ENCODE measurements around the gene KLF15.

Gene KLF15

DNA sequence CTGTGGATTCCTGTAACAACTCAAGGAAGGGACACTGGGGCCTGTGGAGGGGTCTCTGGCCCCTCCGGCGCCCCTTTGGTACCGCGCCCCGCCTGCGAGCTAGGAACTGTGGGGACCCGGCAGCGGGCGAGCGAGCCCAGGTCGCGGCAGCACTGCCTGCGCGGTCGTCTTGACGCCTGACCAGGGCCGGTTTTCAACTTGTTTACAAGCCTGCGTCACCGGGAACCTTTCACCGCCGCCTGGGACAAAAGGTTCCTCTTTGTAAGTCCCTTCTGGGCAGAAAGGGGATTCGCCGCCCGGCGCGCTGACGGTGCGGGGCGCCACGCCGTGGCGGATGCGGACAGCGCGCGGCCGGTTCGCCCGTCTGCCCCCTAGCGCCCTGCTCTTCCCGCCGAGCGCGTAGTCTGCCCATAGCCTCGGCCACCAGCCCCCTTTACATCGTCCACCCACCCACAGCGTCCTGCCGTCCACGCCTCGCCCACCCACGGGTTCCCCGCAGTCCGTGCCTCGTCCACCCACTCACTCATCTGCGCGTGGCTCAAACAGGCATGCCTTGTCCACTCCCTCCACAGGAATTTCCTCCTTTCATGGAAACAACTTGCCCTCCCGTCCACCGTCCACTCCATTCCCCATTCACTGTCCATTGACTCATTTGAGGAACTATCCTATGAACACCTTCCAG, 32.0 kb upstream of the KLF15 start:
- DNase-seq = peak; percentile 79 to 84

DNA sequence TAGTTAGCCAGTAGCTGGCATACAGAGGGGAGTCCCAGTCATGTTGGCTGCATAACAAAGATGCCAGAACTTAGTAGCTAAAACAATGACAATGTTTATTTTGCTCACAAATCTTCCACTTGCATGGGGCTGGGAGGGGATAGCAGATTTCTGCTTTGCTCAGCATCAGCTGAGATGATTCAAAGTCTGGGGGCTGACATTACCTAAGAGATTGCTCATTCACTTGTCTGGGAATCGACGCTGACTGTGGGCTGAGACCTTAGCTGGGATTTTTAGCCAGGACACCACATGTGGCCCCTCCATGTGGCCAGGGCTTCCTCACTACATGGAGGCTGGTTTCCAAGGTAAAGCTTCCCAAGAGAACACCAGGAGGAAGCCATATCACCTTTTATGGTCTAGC, 24.8 kb upstream of the KLF15 start:
- no peak for DNase-seq

DNA sequence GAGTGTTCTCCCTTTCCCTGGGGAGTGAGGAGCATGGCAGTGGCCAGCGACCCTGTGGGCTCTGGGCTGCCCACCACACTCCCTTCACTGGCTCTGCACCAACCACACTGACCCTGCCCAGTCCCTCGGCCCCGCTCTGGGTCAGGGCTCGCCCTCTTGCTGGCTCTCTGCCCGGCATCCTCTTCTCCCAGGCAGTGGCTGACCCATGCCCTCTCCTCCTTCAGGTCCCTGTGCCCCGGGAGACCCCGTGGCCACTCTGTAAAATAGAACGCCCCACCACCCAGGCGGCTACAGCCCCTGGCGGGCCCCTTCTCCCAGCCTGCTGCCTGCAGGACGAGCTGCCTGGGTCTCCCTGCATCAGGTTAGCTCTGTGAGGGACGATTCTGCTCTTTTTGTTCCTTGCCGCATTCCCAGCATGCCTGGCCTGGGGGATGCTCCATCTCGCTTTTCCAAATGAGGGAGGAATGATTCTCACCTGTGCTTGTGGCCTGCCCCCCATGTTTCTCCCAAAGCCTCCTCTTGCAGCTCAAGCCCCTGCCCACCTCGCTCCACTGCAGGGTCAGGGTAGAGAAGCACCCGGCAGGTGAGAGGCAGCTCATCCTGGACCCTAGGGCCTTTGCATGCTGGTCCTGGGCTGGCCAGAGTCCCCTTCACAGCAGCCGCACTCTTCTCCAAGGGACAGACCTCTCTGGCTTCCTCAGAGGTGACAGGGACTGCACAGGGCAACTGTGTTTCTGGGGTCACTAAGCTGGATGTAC, 23.0 kb upstream of the KLF15 start:
- no peak for DNase-seq

DNA sequence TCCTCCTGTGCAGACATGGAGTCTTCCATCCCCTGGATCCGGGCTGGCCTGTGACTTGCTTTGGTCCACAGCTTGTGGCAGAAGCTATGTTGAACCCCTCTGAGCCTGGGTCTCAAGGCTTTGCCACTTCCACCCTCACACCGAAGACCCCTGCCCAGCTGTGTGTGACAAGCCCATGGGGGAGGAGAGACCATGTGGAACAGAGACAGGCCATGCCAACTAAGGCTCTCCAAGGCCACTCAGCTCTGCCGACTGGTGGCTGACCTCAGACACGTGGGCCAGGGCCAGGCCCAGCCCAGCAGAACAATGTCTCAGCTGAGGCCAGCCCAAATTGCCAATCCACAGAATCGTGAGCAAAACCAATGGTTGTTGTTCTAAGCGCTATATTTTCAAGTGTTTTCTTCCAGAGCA, 21.1 kb upstream of the KLF15 start:
- no peak for DNase-seq

DNA sequence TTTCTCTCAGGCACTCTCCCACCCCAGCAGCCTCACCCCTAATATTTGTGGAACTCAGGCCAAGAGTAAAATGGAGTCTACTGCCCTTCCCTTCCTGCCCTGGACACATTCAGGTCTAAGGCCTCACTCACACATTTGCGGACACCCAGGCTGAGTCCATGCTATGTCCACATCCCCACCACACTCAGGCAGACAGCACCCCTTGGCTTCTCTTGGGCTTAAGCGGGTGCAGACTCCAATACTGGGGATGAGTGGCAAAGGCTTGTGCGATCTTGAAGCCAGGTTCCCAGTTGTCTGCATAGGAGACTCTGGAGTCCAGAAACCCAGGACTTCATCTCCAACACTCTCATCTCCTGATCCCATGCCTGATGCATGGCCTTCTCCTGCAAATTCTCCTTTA, 20.0 kb upstream of the KLF15 start:
- no peak for DNase-seq

DNA sequence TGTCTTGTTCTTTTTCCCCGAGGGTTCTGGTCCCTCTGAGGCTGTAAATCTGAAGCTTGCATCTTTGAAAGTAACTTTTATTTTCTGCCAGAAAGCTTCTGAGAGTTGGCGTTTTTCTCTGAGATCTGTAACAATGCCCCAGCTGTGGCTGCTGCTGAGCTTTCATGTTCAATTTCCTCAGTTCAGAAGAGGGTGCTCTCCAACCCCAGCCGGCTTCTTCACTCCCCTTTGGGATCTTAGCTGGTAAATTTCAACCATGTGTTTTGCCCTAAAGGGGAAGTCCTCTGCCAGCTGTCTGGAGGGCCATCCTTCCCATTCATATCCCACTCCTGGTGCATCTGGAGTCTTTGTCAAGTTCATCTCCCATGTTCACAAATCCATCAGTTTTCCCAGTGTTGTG, 19.2 kb upstream of the KLF15 start:
- no peak for DNase-seq

DNA sequence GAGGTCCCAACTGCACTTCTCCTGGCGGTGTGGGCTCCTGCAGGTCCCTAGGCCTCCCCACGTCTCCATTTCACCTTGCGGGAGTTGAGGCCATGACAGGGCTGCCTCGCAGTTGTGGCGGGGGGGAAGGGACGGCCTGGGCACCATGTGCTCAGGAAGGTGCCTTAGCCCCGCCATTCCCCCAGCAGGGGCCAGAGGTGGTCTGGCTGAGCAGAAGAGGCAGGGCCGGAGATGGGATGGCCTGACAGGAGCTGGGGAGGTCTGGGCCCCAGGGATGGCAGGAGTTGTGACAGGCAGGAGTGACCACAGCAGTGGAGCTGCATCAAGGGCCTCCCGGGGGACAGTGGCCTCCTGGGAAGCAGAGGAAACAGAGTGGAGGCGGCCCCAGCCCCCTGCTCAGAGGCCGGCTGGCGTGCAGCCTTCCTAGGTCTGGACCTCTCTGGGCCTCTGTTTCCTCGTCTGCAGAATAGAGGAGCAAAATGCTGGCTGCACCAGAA, 18.7 kb upstream of the KLF15 start:
- DNase-seq = no peak

DNA sequence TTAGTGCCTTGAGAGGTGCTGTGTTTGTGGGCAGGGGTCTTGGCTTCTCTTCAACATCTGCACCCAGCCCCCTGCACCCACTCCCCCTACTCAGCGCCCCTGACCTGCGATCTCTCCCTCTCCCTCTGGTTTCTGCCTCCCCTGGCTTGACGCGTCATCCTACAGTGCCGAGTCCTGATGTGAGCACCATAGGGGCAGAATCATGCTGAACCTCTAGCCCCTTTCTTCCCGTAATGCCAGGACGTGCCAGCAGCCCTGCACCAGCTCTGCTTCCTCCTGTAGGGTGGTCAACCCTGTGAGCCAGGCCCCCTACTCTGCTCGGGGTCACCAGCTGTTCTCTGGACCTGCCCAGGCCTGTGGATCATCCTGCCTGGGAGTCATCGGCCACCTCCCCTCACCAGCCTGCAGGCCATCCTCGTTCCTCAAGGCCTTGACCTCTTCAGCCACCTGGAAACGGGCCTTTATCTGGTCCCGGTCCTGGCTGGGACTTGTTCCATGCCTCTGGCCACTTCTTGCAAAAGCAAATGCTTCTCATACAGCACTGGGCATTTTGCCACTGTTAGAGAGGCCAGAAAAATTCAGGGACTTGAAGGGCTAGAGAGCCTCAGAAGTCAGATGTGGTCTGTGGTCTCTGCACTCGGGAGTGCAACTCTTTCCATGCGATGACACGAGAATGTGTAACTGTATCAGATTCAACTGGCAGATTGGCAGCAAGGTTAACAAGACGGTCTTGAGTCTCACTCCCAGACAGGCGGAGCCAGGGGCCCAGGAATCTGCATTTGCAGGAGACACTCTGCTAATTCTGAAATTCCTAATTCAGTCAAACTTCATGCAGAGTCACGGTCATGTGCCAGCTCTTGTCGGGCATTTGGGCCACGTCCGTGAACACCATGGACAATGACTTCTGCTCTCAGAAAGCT, 16.7 kb upstream of the KLF15 start:
- DNase-seq = no peak

DNA sequence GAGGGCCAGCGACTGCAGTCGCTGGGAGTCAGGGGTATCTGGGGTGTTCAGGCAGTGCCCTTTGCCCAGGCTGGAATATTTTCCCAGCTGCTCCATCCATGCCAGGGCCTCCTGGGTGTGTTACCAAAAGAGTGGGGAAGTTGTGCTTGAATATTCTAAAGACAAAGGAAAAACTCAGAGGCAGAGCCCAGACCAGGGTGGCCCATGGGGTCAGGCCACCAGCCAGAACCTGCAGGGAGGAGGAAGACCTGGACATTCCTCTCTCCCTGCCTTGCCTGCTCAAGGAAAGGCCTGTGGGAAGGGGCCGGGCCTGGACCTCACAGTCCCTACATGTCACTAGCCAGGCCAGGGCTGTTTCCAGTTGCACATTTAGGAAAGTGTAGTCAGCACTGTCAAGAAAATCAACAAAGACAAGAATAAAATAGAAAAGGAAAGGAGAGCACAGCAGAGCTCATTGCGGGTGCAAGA, 16.0 kb upstream of the KLF15 start:
- no peak for DNase-seq

DNA sequence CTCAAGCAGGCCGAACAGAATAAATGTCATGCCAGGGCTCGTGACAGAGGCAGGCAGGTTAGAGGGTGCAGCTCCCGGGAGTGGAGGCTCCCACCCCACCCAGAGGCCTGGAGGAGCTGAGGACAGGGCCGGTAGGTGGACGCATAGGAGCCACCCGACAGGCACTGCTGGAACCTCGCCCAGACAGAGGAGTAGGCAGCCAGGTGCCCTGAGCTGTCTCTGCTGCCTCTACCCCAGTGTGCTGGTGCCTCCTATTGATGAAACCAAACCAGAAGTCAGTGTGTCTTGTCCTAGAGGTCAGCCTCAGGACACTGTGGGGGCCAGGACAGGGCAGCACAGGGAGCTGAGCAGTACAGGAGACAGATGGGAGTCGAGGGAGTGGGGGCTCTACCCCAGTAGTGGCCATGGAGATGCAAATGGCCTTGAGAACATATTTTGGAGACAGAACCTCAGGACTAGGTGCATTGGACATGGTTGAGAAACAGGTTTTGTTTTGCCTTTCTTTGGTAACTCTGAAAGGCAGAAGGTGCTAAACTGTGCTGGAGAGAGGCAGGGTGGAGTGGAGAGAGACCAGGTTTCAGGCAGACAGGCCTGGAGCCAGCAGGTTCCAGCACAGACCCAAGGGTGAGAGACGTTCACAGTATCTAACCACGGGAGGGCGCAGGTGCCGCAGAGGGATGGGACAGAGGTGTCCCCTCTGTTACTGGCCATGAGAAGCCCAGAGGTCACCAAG, 15.4 kb upstream of the KLF15 start:
- no peak for DNase-seq

DNA sequence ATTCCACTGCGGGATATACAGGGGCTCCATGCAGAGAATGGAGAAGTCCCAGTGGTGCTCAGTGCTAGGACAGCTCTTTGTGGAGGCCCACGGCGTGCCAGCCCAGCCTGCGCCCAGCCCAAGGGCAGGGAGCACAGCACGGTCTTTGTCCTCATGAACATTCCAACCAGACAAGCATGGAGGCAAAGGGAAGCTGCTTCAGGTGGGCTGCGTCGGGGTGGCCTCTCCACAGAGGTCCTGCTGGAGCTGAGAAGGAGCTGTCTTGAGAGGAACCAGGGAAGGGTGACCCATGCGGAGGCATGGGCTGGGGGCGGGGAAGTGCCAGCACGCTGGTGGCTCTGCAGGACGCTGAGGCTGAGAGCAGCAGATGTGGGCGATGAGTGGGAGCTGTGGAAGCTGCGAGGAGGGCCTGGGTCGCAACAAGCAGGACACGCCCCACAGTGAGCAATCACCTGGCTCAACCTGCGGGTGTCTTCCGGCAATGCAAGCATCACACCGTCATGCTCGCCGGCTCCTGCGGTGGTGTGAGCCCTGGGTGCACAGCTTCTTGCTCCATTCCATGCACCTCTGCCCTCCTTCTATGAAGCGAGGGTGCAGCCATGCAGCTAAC, 14.0 kb upstream of the KLF15 start:
- DNase-seq = no peak

DNA sequence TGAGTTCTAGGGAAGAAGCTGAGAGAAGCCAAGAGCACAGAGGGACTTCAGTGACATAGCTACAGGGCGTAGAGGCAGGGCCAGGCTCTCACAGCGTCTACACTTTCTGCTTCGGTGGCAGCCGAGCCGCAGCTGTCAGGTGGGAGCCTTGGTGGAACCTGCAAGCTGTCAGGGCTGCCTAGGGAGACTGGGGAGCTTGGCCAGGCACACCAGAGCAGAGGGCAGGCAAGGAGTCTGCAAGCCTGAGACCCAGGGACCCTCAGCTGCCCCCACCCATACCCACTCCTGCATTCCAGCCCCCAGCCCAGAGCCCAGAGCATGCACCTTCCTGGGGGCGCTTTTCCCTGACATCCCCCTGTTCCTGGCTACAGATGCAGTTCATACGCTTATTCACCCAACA, 13.4 kb upstream of the KLF15 start:
- DNase-seq = no peak

DNA sequence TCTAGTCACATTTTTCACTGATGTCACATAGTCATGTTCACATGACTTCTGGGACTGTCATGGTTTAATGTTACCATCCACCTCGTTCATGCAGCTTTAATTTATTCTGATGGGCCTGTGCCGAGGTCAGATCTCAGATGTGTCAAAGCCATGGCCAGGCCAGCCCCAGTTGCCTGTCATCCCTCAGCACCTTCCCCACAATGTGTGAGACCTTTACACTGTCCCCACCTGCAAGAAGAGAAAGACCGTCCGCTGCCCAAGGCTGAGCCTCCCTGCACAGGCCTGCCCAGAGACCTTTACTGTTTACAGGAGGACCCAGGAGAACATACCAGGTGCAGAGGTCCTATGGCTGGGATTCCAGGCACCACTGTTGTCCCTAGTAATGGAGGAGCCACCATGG, 12.8 kb upstream of the KLF15 start:
- no peak for DNase-seq

DNA sequence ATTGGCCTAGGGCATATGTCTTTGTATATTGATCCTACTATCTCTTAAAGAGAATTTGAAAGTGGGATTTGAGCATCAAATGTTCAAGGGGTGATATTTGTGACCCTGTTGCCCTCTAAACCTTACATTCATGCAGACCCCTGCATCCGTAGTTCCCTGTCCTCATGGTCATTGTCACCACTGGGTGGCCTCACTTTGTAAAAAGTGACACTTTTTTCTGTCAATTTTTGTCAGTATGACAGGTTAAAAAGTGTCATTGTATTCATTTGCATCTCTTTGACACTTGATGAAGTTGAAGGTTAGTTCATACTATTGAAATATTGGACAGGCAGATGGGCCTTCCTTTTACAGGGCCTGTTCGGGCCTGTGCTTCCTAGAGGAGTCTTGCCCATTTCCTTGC, 12.3 kb upstream of the KLF15 start:
- no peak for DNase-seq

DNA sequence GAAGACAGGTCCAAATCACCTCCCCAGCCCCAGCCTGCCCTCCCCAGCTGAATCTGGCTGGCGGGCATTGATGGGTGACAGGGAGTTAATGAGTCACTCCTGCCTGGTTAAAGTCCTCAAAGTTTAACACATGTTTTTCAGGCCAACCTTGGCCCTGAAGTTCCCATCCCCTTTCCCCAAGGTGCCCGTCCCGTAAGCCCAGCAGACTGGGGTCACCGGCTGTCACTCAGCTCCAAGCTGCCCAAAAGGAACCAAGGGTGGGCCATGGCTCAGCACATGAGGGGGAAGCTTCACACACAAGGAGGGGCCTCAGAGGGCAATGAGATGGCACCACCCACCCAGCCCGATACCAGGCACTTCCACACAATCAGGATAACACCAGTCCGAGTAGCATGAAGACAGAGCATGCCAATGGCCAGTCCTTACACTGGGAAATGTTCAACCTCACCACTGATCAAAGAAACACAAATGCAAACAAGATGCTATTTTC, 10.2 kb upstream of the KLF15 start:
- no peak for DNase-seq

DNA sequence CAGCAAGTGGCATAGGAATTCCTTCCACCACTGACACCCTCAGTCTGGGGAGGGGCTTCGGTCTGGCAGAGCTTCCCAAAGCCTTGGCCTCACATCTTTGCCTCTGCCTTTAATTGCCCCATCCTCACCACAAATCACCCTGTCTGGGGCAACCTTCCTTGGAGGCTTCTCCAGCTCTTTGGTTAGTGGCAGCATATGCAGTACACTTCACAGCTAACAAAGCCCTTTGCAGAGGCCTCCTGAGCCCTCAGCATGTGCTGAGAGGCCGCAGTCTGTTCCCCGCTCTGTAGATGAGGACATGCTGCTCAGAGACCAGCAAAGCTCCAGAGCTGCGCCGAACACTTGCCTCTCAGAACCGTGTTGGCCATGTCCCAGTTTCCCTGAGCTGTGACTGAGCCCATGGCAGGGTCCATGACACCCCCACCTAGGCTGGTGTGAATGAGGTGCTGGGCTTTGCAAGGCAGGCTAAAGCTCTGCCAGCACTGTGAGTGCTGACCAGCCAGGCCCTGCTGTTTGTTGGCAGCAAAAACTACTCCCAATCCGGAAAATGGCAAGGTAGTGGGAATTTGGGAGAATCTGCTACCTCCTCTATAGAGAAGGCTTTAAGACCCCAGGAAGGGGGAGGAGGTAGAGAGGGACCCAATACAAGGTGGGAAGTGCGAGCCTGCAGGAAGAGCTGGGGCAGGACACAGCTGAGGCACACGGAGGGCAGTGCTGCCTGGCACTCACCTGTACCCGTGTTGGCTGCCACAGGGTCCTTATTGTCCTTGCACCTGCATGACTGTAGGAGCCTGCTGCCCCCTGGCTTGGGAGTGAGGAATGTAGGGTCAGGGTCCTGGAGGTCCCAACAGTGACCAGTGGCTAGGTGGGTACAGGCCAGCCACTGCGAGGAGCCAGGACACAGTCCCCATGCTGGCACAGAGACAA, 8.4 kb upstream of the KLF15 start:
- no peak for DNase-seq

DNA sequence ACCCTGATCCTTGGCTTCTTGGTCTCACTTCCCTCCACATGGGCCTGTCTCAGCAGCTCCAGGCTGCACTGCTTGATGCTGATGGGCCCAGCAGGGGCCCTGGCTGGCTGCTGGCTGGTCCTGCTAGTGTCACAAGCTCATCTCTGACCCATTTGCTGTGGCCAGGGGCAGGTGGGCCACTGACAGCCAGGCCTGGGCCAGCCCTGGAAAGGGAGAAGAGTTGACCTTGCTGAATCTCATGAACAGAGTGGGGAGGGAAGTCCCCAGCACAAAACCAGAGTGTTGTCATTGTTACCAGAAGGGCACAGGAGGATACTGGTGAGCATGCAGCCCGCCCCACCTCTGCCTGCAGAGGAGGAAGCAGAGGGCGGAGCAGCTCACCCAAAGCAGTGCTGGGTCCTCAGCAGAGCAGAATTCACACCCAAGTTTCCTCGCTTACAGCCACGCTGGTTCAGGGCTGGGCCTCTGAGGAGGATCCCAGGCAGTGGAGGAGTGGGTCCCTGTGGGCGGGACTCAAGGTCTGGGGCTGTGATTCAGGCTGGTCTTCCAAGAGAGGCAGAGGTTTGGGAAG, 7.6 kb upstream of the KLF15 start:
- DNase-seq = no peak

DNA sequence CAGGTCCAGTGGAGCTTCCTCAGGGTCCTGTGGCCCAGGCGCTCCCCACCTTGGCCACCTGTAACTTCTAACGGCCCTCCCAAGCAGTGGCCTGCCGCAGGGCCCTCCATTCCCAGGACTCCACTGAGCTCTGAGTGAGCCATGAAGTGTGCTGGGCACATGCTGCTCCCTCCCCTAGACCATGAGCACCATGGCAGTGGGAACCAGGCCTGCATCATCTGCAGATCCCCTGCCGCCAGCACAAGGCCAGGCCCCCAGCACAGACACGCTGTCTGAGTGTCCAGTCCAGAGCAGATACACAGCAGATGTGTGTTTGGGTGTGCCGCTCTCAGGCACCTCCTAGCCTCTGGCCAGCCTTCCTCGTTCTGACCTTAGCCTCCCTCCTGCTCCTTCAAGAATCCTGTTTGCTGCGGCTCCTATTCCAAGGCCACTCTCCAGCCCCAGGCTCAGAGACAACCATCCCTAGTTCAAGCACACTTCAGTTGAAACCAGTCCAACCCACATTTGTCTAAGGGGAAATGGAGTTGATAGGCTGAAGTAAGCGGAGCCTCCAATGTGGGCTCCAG, 7.0 kb upstream of the KLF15 start:
- no peak for DNase-seq

DNA sequence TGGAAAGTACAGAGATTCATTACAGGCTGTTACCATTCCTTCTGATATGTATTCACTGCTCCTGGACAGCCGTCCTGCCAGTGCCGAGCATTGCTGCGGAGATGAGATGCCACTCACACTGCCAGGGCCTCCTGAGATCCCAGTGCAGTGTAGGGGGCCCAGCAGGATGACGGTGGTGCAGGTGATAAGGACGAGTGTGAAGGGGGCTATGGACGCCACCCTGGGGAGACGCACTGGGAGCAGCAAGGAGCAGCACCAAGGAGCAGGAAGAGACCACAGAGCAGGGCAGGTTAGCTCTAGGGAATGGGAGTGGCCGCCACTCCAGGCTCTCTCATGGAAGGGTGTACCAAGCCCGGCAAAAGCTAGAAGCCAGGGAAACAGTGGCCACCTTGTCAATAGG, 4.0 kb upstream of the KLF15 start:
- DNase-seq = no peak

DNA sequence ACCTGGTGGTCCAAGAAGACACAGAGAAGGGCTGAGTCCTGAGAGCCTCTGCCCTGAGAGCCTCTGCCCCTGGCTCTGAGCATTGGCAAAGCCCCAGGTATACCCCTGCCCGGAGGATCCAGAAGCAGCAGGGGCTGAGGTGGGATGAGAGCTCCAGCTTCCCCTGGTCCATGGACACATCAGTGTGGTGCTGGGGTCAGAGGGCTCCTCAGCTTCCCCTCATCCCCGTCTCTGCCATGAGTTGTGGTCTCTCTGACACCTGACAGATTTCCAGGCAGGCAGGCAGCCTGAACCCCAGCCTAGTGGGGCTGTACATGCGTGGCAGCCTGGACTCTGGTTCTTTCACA, 3.5 kb upstream of the KLF15 start:
- DNase-seq = no peak
